ENCODE results near the gene KDELR1.

DNA sequence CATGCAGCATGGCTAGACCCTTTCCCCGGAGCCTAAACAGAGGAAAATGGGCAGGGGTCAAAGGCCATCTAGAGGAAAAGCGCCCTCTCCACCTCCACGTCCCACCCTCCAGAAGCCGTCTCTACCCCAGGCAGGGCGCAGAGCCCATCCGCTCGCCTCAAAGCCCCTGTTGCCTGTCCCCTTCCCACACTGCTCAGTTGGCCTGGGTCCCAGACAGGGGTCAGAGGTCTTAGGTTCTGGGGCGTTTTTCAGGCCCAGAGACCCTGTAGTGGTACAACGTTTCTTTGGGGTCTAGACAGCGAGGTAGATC lies 27.9 kb downstream of the KDELR1 start:
- TF ChIP-seq POLR2A (IDR thresholded peaks at IDR 0.05) (no peak), EP300 (IDR thresholded peaks at IDR 0.05) (no peak)
- TF ChIP-seq, protein P1, sequence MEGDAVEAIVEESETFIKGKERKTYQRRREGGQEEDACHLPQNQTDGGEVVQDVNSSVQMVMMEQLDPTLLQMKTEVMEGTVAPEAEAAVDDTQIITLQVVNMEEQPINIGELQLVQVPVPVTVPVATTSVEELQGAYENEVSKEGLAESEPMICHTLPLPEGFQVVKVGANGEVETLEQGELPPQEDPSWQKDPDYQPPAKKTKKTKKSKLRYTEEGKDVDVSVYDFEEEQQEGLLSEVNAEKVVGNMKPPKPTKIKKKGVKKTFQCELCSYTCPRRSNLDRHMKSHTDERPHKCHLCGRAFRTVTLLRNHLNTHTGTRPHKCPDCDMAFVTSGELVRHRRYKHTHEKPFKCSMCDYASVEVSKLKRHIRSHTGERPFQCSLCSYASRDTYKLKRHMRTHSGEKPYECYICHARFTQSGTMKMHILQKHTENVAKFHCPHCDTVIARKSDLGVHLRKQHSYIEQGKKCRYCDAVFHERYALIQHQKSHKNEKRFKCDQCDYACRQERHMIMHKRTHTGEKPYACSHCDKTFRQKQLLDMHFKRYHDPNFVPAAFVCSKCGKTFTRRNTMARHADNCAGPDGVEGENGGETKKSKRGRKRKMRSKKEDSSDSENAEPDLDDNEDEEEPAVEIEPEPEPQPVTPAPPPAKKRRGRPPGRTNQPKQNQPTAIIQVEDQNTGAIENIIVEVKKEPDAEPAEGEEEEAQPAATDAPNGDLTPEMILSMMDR (IDR thresholded peaks at IDR 0.05), result no peak
